GM12873 (cell line): ENCODE data around the gene GBP7.
A peak's percentile ranks its signal among the peaks of the same experiment; 100 is the strongest.

ENCODE experiments used
- CTCF ChIP-seq: IDR thresholded peaks from 2 replicates; pipeline ENCODE4 v1.5.1; 2012; ENCODE audit warnings: low read depth, mild to moderate bottlenecking, moderate library complexity, low read length, control low read depth; ENCODE audit not compliant: insufficient read depth; ENCODE audit errors: missing control alignments

Gene GBP7

GRCh38 chr1:89098857-89099256 lies 76.9 kb downstream of the GBP7 start:
- no peak for TF ChIP-seq CTCF

GRCh38 chr1:89095737-89096136 lies 80.1 kb downstream of the GBP7 start:
- TF ChIP-seq CTCF = no peak

GRCh38 chr1:89089962-89090361 lies 85.8 kb downstream of the GBP7 start:
- TF ChIP-seq CTCF = no peak

GRCh38 chr1:89088572-89088971 lies 87.2 kb downstream of the GBP7 start:
- no peak for TF ChIP-seq CTCF

GRCh38 chr1:89087241-89087640 lies 88.6 kb downstream of the GBP7 start:
- TF ChIP-seq CTCF = no peak

- peak; percentile 87 for TF ChIP-seq CTCF
Observed at GRCh38 chr1:89085781-89086180, 90.0 kb downstream of the GBP7 start.
